Astrocyte (in vitro differentiated cells and primary cell): ENCODE measurements around the gene EYS. TPM values are rescaled to one million over a fixed set of nuclear protein-coding genes. Genes with fewer than 3 reads are reported as not detected.

ENCODE experiments used
- DNase-seq: peaks from one replicate; pipeline ENCODE4 v3.0.0-alpha.2; 2010; ENCODE audit warnings: low read depth
- FAIRE-seq: peaks from 2 replicates; lab custom pipeline; 2011; peaks lifted over from hg19 to GRCh38; lab: Jason Lieb, UNC
- H2AFZ ChIP-seq: 2 replicates; pipeline ENCODE4 v1.6.0; 2012; ENCODE audit warnings: low read depth, low read length, inconsistent platforms
- H3K27ac ChIP-seq: 2 replicates; pipeline ENCODE4 v1.5.1; 2011; ENCODE audit warnings: low read depth, low read length, inconsistent platforms
- H3K27me3 ChIP-seq: 2 replicates; pipeline ENCODE4 v1.6.0; 2011; ENCODE audit warnings: low read length, inconsistent platforms; ENCODE audit not compliant: insufficient read depth
- H3K36me3 ChIP-seq: 2 replicates; pipeline ENCODE4 v1.5.1; 2011; ENCODE audit warnings: low read length, inconsistent platforms; ENCODE audit not compliant: insufficient read depth
- H3K4me1 ChIP-seq: 2 replicates; pipeline ENCODE4 v1.5.1; 2011; ENCODE audit warnings: low read length, inconsistent platforms; ENCODE audit not compliant: insufficient read depth
- H3K4me2 ChIP-seq: 2 replicates; pipeline ENCODE4 v1.6.0; 2012; ENCODE audit warnings: low read length, inconsistent platforms
- H3K4me3 ChIP-seq: 2 replicates; pipeline ENCODE4 v1.5.1; 2011; ENCODE audit warnings: low read depth, mild to moderate bottlenecking, low read length, inconsistent platforms; ENCODE audit not compliant: insufficient read depth
- H3K79me2 ChIP-seq: 2 replicates; pipeline ENCODE4 v1.6.0; 2012; ENCODE audit warnings: mild to moderate bottlenecking, low read length, inconsistent platforms; ENCODE audit not compliant: insufficient read depth
- H3K9ac ChIP-seq: 2 replicates; pipeline ENCODE4 v1.6.0; 2012; ENCODE audit warnings: mild to moderate bottlenecking, low read length, inconsistent platforms
- H3K9me3 ChIP-seq: 2 replicates; pipeline ENCODE4 v1.5.1; 2012; ENCODE audit warnings: low read depth, mild to moderate bottlenecking, low read length, inconsistent platforms; ENCODE audit not compliant: insufficient read depth
- H4K20me1 ChIP-seq: 2 replicates; pipeline ENCODE4 v1.6.0; 2012; ENCODE audit warnings: low read length, inconsistent platforms; ENCODE audit not compliant: insufficient read depth
- H3K27ac Mint-ChIP-seq: one replicate; pipeline ENCODE4 v1.8.0; 2021; ENCODE audit warnings: mild to moderate bottlenecking, mixed read lengths; ENCODE audit not compliant: unreplicated experiment
- H3K27me3 Mint-ChIP-seq: one replicate; pipeline ENCODE4 v1.8.0; 2021; ENCODE audit warnings: low read depth, mixed read lengths; ENCODE audit not compliant: unreplicated experiment
- H3K36me3 Mint-ChIP-seq: one replicate; pipeline ENCODE4 v1.8.0; 2021; ENCODE audit warnings: low read depth, mixed read lengths; ENCODE audit not compliant: unreplicated experiment
- H3K4me1 Mint-ChIP-seq: one replicate; pipeline ENCODE4 v1.8.0; 2021; ENCODE audit warnings: low read depth, mixed read lengths; ENCODE audit not compliant: unreplicated experiment
- H3K4me3 Mint-ChIP-seq: one replicate; pipeline ENCODE4 v1.8.0; 2021; ENCODE audit warnings: mild to moderate bottlenecking, moderate library complexity, mixed read lengths; ENCODE audit not compliant: unreplicated experiment
- H3K9me3 Mint-ChIP-seq: one replicate; pipeline ENCODE4 v1.8.0; 2021; ENCODE audit warnings: mild to moderate bottlenecking, mixed read lengths; ENCODE audit not compliant: unreplicated experiment
- EZH2 ChIP-seq: IDR thresholded peaks from 2 replicates; pipeline ENCODE4 v1.6.1; 2012; ENCODE audit warnings: mild to moderate bottlenecking, low read length, inconsistent platforms; ENCODE audit not compliant: insufficient read depth
- total RNA-seq: library from RNA; stranded (reverse); gene quantifications from 2 replicates; pipeline ENCODE4 v1.2.1, GENCODE V29; 2021
- TF ChIP-seq, protein P1 (sequence below): IDR thresholded peaks from 2 replicates; pipeline ENCODE4 v1.5.1; 2011; ENCODE audit warnings: low read depth, mild to moderate bottlenecking, inconsistent platforms, low read length, moderate library complexity; ENCODE audit not compliant: insufficient read depth

Gene EYS
- total RNA-seq, 1 donor from 2014 or later, result 0.16 TPM

DNA sequence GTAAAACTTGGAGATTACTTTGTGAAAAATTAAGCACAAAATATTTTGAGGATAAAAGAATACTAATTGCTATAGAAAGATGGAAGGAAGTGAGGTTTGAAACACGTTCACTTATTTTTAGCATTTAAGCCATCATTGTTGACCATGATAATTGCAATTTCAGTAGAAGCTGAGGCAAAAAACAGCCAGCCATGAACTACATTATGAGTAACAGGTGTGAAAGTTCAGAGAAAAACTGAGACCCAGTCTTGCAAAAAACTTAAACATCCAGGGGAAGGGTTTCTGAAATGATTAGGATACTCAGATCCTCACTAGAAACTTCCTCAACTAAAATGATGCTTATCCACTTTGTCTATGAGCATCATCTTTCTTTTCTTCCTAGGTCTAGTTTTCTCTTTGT lies 1452.0 kb downstream of the EYS start:
- DNase-seq (no peak), FAIRE-seq (no peak)
- no peaks in the 10 kb centered on the region for H3K27me3 ChIP-seq
- H3K4me1 Mint-ChIP-seq, result no peaks in the 10 kb centered on the region
- H3K27me3 Mint-ChIP-seq, result no peaks in the 10 kb centered on the region
- no peaks in the 10 kb centered on the region for H3K9me3 Mint-ChIP-seq
- no peaks in the 10 kb centered on the region for H3K9me3 ChIP-seq
- TF ChIP-seq EZH2, result no peak
- TF ChIP-seq, protein P1, sequence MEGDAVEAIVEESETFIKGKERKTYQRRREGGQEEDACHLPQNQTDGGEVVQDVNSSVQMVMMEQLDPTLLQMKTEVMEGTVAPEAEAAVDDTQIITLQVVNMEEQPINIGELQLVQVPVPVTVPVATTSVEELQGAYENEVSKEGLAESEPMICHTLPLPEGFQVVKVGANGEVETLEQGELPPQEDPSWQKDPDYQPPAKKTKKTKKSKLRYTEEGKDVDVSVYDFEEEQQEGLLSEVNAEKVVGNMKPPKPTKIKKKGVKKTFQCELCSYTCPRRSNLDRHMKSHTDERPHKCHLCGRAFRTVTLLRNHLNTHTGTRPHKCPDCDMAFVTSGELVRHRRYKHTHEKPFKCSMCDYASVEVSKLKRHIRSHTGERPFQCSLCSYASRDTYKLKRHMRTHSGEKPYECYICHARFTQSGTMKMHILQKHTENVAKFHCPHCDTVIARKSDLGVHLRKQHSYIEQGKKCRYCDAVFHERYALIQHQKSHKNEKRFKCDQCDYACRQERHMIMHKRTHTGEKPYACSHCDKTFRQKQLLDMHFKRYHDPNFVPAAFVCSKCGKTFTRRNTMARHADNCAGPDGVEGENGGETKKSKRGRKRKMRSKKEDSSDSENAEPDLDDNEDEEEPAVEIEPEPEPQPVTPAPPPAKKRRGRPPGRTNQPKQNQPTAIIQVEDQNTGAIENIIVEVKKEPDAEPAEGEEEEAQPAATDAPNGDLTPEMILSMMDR, result no peak
- no peaks in the 10 kb centered on the region for H4K20me1 ChIP-seq
- H3K27ac ChIP-seq, result no peak overlapping the region
- H3K4me3 Mint-ChIP-seq, result no peak overlapping the region
- H3K27ac Mint-ChIP-seq, result no peak overlapping the region
- H3K4me2 ChIP-seq, result no peak overlapping the region
- H2AFZ ChIP-seq, result no peak overlapping the region
- no peaks in the 10 kb centered on the region for H3K36me3 ChIP-seq
- H3K9ac ChIP-seq, result no peak overlapping the region
- H3K4me3 ChIP-seq, result no peak overlapping the region
- no peaks in the 10 kb centered on the region for H3K4me1 ChIP-seq
- H3K79me2 ChIP-seq, result no peaks in the 10 kb centered on the region
- no peaks in the 10 kb centered on the region for H3K36me3 Mint-ChIP-seq

DNA sequence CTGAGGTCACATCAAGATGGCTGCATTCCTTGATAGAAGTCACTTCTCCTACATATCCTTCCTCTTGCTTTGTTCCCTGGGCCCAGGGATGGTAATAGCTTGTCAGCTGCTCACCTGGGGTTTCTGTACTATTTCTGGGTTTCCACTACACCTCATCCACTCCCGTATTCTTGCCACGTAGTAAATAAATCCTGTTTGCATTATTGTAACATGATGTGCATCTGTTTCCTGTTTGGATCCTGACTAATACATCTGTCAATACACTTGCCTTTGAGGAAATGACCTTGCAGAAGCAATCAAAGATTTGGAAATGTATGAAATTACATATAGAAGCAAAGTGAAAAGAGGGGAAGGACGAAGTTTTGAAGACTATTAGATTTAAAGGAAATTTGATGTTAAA lies 1452.5 kb downstream of the EYS start:
- H3K9me3 Mint-ChIP-seq, result no peaks in the 10 kb centered on the region
- H2AFZ ChIP-seq, result no peak overlapping the region
- FAIRE-seq, result no peak

DNA sequence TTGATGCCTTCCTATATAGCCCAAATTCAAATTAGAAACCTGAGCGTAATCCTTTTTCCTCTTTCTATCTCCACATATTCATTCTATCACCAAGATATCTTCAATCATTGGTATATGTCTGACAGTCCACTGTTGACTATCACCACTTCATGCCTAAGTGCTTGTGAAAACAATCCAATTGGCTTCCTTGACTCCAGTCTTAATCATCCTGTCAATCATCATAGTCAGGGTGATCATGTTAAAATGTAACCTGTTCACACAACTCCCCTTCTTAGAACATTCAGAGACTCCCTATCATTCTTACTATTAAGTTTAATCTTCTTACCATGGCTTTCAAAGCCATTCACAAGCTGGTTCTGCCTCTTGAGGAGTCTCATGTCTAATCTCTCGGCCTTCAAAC lies 1454.8 kb downstream of the EYS start:
- Mint-ChIP-seq H3K9me3 (no peaks in the 10 kb centered on the region), H3K4me1 (peaks cover 9% of the 10 kb centered on the region), H3K36me3 (no peaks in the 10 kb centered on the region), H3K27ac (no peak overlapping the region), H3K4me3 (no peak overlapping the region), H3K27me3 (no peaks in the 10 kb centered on the region)
- Histone ChIP-seq H3K79me2 (no peaks in the 10 kb centered on the region), H3K9ac (no peak overlapping the region), H4K20me1 (no peaks in the 10 kb centered on the region), H3K36me3 (no peaks in the 10 kb centered on the region), H3K4me2 (no peak overlapping the region), H3K4me3 (no peak overlapping the region), H3K27ac (no peak overlapping the region), H3K27me3 (no peaks in the 10 kb centered on the region), H3K9me3 (no peaks in the 10 kb centered on the region), H2AFZ (no peak overlapping the region), H3K4me1 (no peaks in the 10 kb centered on the region)
- no peak for TF ChIP-seq EZH2
- TF ChIP-seq, protein P1, result no peak
- no peak for FAIRE-seq
- no peak for DNase-seq

More for the DNA sequence above, 1452.5 kb downstream of the EYS start:
- no peak overlapping the region for H3K4me2 ChIP-seq
- H3K4me3 Mint-ChIP-seq, result no peak overlapping the region
- no peak overlapping the region for H3K27ac ChIP-seq
- H3K4me1 Mint-ChIP-seq, result no peaks in the 10 kb centered on the region
- no peaks in the 10 kb centered on the region for H3K27me3 ChIP-seq
- no peaks in the 10 kb centered on the region for H3K27me3 Mint-ChIP-seq
- H4K20me1 ChIP-seq, result no peaks in the 10 kb centered on the region
- no peaks in the 10 kb centered on the region for H3K9me3 ChIP-seq
- H3K36me3 ChIP-seq, result no peaks in the 10 kb centered on the region
- no peak for DNase-seq
- H3K4me1 ChIP-seq, result no peaks in the 10 kb centered on the region
- no peak overlapping the region for H3K9ac ChIP-seq
- TF ChIP-seq EZH2, result no peak
- TF ChIP-seq, protein P1, result no peak
- no peaks in the 10 kb centered on the region for H3K79me2 ChIP-seq
- H3K4me3 ChIP-seq, result no peak overlapping the region
- H3K27ac Mint-ChIP-seq, result no peak overlapping the region
- H3K36me3 Mint-ChIP-seq, result no peaks in the 10 kb centered on the region
